ENCODE results near the gene PACSIN3.

The PACSIN3 gene

DNA sequence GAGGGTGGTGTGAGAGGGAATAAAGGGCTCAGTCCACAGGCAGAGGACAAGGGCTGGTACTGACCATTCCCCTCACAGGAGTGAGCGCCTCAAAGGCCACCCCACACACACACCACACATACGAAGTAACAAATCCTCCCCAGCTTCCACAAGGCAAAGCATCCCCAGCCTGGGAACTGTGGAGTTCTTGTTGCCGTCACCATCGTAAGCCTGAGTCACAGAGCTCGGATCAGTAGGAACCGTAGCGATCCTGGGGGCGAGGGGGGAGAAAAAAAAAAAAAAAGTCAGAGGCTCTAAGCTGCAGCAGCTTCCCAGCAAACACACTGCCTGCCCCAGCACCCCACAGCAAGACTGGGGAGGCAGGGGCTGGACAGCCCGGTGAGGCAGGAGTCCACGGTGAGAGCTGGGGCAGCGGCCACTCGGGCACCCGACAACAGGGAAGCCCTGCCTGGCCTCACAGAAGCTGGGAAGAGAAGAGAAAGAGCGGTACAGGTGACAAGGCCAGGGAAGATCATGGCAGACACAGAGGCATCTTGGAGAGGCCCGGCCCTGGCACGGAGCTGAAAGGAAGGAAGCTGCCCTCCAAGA, 20.9 kb downstream of the PACSIN3 start:
- TF ChIP-seq, protein P1, sequence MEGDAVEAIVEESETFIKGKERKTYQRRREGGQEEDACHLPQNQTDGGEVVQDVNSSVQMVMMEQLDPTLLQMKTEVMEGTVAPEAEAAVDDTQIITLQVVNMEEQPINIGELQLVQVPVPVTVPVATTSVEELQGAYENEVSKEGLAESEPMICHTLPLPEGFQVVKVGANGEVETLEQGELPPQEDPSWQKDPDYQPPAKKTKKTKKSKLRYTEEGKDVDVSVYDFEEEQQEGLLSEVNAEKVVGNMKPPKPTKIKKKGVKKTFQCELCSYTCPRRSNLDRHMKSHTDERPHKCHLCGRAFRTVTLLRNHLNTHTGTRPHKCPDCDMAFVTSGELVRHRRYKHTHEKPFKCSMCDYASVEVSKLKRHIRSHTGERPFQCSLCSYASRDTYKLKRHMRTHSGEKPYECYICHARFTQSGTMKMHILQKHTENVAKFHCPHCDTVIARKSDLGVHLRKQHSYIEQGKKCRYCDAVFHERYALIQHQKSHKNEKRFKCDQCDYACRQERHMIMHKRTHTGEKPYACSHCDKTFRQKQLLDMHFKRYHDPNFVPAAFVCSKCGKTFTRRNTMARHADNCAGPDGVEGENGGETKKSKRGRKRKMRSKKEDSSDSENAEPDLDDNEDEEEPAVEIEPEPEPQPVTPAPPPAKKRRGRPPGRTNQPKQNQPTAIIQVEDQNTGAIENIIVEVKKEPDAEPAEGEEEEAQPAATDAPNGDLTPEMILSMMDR (IDR thresholded peaks at IDR 0.05; ENCODE audit: extremely low read depth, insufficient read depth, missing control alignments), result no peak
- DNase-seq (ENCODE audit: low spot score), result no peak
- in situ Hi-C loops (cut with MboI; ENCODE audit: low pct_unique_long_range_greater_than_20kb, low sequenced_read_pairs, unreplicated experiment), result no loop called here

DNA sequence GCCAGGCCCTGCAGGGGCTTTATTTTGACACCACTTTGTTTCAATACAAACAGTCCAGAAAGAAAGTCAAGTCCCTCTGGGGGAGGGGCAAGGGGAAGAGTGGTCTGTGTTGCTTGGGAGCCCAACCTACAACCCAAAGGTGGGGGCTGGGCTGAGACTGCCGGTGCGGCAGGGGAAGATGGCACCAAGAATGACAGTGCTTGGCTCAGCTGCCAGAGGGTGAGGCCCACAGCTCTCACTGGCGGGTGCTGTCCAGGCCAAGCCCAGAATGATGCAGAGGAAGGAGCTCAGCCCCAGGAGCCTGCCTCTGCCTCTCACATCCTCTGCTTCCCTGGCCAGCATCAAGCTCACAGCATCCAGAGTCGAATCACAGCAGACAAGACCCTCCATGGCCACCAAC, 21.9 kb downstream of the PACSIN3 start:
- TF ChIP-seq, protein P1 (IDR thresholded peaks at IDR 0.05; ENCODE audit: extremely low read depth, insufficient read depth, missing control alignments), result no peak
- in situ Hi-C loops (cut with MboI; ENCODE audit: low pct_unique_long_range_greater_than_20kb, low sequenced_read_pairs, unreplicated experiment), result no loop called here
- no peak for DNase-seq (ENCODE audit: low spot score)

DNA sequence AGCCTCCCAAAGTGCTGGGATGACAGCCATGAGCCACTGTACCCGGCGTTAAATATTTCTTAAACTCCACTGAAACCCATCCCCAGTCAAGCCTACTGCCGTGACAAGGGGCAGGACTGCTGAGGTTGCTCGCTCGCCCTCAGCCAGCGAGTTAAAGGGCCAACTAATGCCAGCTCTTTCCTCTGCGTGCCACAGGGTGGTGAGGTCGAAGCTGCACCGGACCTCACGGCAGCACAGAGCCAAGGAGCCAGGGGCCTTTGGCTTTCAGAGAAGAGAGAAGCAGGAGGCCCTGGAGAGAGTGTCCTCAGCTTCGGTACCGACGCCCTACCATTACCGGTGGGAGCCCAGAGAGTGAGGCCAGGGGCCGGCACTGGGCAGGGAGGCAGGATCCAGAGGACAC, 22.3 kb downstream of the PACSIN3 start:
- no peak for DNase-seq (ENCODE audit: low spot score)
- in situ Hi-C loops (cut with MboI; ENCODE audit: low pct_unique_long_range_greater_than_20kb, low sequenced_read_pairs, unreplicated experiment), result no loop called here
- TF ChIP-seq, protein P1 (IDR thresholded peaks at IDR 0.05; ENCODE audit: extremely low read depth, insufficient read depth, missing control alignments), result no peak

DNA sequence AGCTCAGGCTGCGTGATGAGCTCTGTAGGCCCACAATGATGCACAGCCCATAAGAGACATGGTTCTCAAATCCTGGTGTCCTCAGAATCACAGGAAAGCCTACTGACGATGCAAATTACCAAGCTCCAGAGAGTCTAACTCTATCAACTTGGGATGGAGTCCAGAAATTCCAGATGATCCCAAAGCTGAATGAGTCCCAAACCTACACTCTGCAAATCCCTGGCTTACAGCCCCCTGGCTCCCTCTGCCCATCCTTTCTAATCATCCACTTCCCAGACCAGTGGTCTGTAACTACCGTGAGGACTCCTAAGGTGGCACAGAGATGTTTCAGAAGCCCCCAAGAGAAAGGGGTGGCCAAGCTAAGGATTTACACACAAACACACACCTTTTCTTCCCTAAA, 23.0 kb downstream of the PACSIN3 start:
- no peak for DNase-seq (ENCODE audit: low spot score)
- TF ChIP-seq, protein P1 (IDR thresholded peaks at IDR 0.05; ENCODE audit: extremely low read depth, insufficient read depth, missing control alignments), result no peak
- in situ Hi-C loops (cut with MboI; ENCODE audit: low pct_unique_long_range_greater_than_20kb, low sequenced_read_pairs, unreplicated experiment), result no loop called here

DNA sequence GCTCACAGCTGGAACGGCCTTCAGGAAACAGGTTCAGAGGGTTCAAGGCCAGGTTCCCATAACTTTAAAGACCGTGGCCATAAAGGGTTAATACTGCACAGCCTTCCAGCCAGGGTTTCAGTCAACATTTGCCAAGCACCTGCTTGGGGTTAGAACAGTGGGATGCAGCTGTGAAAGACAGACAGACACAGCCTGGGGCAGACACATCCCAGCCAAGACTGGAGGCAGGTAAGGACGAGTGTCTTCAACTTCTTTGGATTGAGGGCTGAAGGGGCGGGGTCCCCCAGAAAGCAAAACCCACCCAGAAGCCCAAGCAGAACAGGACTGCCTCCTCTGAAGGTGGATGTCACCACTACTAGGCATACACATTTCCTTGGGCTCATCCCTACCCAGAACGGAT, 23.8 kb downstream of the PACSIN3 start:
- TF ChIP-seq, protein P1 (IDR thresholded peaks at IDR 0.05; ENCODE audit: extremely low read depth, insufficient read depth, missing control alignments), result no peak
- in situ Hi-C loops (cut with MboI; ENCODE audit: low pct_unique_long_range_greater_than_20kb, low sequenced_read_pairs, unreplicated experiment), result no loop called here
- DNase-seq (ENCODE audit: low spot score), result no peak

DNA sequence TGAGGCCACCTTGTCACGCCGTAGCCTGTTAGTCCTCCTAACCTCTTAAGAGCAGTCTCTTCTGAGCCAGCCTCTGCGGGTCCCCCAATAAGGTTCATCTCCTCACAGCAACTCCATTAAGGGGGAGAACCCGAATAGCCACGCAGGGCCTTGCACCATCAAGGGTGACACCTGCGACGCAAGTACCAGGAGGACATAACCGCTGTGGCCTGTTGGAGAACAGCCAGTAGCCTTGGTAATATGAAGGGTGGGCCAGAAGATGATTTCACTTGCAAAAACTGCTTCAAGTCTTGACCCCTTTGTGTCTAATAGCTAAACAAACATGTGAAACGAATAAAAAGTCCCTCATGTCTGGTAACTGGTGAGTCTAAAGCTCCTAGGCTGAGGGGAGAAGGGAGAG, 24.3 kb downstream of the PACSIN3 start:
- in situ Hi-C loops (cut with MboI; ENCODE audit: low pct_unique_long_range_greater_than_20kb, low sequenced_read_pairs, unreplicated experiment), result no loop called here
- TF ChIP-seq, protein P1 (IDR thresholded peaks at IDR 0.05; ENCODE audit: extremely low read depth, insufficient read depth, missing control alignments), result no peak
- DNase-seq (ENCODE audit: low spot score), result no peak

All from GM13977 (cell line).